Superior temporal gyrus (tissue), 1 donor: ENCODE measurements around the gene UBAC1.
"Not testable (repeated sequence)": the region's sequence is repeated elsewhere in the genome, so short reads cannot be mapped to it uniquely, and the experiment has no call there.

Experiments used
- DNase-seq: peaks from one replicate; pipeline ENCODE4 v3.0.0-alpha.2; 2016; ENCODE audit errors: extremely low spot score

The UBAC1 gene

DNA sequence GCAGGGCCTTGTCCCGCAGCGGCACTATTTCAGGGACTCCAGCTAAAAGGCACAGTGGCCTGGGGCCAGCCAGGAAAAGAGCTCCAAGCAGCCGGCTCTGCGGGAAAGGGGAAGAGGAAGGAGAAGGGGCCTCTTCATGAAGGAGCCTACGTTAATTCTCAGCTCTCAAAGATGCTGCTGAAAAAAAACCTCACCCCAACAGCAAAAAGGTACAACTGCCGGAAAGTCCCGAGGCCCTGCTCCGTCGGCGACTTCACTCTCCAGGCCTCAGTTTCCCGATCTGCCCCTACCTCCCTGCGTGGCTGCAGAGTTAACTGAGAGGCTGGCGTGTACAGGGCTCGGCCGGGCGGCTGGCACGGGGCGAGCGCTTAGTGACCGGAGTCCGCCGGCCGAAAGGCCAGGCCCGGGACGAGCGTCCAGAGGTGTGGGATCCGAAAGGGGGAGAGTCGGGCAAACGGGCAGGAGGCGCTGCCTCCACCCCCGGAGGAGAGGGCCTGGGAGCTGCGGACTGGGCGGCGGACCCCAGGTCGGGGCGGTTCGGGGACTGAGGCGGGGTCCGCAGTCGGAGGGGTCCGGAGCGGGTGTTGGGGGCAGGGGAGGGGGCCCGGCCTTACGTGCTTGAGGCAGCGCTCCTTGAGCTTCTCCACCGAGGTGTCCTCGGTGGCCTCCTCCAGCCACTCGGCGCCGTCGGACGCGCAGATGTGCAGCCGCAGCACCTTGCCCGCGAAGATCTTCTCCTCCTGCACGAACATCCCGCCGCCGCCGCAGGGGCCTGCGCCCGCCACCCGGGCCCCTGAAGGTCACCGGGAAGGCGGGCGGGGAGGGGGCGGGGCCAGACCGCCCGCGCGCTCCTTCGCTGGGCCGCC, 529 bp downstream of the UBAC1 start:
- DNase-seq, result no peak

DNA sequence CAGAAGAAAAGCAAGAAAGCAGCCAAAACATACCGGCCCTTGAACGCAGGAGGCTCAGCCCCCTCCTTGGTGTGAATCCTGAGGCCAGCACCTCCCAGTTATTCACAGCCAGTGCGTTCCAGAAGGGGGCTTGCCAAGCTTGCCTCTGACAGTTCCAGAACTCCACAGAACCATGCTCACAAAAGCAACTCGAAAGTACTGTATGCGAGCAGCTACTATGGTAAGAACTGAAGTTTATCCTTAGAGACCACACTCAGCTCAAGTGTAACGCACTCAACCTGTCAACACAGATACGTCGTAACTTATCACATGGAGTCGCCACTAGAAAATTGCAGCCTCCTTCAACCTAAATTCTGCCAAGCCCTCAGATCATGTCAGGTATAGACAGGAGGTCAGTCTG, 1.4 kb downstream of the UBAC1 start:
- no peak for DNase-seq

DNA sequence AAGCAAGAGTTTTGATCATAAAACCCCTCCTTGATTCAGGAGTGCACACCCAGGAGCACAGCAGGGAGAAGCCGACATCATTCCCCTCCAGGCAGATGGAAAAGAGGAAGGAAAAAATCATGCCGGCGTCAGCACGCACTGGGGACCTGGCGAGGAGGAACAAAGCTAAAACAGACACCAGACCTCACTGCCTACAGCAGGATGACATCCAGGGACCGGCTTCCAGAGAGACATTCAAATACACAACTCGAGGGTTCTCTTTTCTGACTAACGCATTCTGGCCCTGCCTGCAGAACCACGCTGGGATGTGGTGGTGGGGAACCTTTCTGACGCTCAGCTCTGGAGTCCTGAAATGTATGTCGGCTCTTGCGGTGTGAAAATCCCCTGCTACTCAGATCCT, 2.7 kb downstream of the UBAC1 start:
- DNase-seq, result no peak

DNA sequence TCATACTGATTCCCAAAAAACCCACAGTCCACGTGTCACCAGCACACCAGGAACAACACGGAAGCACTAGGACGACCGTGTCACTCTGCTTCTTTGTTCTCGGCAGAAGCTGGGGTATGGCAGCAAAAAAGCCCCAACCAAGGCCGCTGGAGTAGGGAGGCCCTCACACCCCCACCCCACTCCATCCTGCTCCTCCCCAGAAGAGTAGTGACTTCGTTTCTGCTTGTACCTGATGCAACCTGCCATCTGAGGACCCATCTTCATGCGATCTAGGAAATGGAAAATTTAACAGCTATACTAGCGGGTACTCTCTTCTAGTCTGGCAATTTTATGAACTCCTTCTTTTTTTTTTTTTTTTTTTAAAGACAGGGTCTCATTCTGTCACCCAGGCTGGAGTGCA, 3.7 kb downstream of the UBAC1 start:
- DNase-seq, result no peak

DNA sequence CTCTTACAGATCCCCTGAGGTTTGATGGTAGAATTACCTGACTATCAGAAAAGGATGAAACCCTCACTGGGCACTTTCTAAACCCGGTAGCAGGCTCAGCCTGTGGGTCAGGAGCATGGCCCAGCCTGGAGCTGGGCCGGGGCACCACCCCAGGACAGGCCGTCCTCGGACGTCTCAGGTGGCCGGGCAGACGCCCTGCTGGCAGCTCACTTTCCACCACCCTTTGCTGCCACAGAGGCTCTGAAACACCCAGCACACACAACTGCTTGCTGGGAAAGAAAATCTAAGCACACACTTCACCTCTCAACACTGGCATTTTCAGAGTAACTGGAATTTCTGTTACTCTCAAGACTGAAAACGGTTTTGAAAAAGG, 4.4 kb downstream of the UBAC1 start:
- DNase-seq, result no peak

DNA sequence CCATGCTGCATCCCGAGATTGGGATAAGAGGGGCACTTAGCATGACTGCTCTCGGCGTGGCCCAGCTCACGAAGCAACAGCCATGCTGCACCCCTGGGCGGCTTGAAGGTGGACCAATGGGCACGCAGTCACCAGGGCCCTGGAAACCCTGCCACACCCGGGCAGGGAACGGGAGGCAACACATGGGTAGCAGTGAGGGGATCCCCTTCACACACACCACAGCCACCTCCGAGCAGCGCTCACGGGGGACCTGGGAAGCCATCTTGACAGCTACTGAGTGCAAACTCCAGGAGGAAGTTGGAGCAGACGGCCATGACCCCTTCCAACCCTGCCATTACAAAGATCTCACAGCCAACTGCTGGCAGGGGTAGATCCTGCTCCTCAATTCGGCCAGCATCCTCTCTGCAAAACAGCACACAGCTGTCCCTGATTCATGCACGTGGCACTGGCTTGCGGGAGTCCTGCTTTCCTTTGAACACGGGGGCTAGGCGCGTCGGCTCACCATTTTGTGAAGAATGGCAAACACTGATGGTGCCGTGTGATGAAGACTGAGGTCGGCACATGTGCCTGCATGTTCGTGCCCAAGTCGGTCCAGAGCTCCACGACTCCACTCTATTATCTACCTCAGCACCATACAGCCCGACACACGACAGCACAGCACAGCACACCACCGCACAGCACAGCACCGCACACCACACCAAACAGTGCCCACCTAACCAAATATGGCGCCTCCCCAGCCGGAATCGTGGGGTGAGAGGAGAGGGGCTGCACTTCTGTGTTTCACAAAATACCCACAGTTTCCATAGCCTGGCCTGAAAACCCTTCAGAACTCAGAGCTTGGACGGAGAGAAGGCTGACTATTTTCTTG, 5.0 kb downstream of the UBAC1 start:
- no peak for DNase-seq

- DNase-seq, result no peak
Observed at GRCh38 chr9:135952664-135953206, 8.4 kb downstream of the UBAC1 start.

GRCh38 chr9:135951889-135952663, 9.1 kb downstream of the UBAC1 start:
- DNase-seq, result no peak

DNA sequence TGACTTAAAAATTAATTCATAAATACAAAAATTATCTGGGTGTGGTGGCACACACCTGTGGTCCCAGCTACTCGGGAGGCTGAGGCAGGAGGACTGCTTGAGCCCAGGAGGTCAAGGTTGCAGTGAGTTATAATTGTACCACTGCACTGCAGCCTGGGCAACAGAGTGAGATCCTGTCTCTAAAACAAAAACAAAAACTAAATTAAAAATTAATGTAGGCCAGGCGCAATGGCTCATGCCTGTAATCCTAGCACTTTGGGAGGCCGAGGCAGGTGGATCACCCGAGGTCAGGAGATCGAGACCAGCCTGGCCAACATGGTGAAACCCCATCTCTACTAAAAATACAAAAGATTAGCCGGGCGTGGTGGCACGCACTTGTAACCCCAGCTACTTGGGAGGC, 9.9 kb downstream of the UBAC1 start:
- not testable (repeated sequence) for DNase-seq

DNA sequence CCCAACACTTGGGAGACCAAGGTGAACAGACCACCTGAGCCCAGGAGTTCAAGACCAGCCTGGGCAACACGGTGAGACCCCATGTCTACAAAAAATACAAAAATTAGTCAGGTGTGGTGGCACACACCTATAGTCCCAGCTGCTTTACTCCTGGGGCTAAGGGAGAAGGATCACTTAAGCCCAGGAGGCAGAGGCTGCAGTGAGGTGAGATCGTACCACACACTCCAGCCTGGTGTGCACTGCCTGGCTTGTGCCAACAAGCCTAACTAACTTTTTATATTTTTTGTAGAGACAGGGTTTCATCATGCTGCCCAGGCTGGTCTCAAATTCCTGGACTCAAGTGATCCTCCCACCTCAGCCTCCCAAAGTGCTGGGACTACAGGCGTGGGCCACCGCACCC, 10.3 kb downstream of the UBAC1 start:
- DNase-seq, result not testable (repeated sequence)

GRCh38 chr9:135950135-135950682, 11.0 kb downstream of the UBAC1 start:
- no peak for DNase-seq

DNA sequence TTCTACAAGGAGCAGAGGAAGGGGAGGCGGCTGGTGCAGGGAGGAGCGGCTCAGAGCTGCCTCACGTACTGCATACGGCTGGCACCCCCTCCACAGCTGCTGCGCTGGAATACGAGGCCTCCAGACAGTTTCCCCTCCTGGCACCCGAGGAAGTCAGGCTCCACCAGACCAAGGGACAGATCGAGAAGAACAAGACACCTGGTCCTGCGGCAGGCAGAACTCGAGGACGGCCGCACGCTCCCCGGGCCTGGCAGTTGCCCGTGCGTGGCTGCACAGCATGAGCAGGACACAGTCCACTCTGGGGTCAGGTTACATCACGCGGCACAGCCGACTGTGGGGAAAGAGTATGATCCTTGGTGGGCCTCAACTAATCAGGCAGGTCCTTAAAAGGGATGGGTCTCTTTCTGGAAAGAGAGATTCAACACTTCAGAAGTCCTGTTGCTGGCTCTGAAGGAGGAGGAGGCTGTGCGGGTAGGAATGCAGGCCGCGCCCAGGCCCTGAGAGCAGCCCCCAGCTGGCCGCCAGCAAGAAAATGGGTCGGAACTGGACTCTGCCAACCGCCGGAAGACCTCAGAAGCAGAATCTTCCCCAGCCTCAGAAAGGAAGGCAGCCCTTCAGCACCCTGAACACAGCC, 11.6 kb downstream of the UBAC1 start:
- no peak for DNase-seq

GRCh38 chr9:135948968-135949367, 12.2 kb downstream of the UBAC1 start:
- no peak for DNase-seq

- DNase-seq, result no peak
Observed at GRCh38 chr9:135948446-135948845, 12.7 kb downstream of the UBAC1 start.

- DNase-seq, result no peak
Observed at GRCh38 chr9:135947582-135947981, 13.6 kb downstream of the UBAC1 start.

GRCh38 chr9:135947105-135947504, 14.1 kb downstream of the UBAC1 start:
- DNase-seq, result not testable (repeated sequence)

DNA sequence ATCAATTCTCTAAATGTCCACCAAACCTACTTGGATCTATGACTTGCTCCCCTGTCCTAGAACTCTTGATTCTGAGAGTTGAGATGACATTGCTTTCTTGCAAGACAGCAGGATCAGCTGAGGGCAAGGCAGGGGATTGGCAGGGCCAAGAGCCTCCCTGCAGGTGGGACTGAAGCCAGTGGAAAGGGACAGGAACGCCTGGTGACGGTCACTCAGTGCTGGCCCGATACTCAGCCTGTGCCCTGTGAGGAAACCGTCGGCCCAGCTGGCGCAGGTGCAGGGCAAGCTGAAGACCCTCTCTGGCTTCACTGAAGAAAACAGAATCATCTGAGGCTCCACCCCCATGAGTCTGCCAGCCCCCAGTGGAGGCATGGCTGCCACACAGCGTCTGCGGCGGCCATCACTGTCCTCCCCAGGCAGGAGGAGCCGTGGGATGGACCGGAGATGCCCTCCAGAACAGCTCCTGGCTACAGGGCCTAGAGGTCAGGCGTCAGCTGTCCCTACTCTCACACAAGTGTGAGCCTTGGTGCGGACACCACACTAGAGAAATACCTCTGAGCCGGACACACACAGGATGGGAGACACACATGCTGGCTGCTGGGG, 14.7 kb downstream of the UBAC1 start:
- DNase-seq, result no peak

GRCh38 chr9:135945969-135946368, 15.2 kb downstream of the UBAC1 start:
- no peak for DNase-seq

DNA sequence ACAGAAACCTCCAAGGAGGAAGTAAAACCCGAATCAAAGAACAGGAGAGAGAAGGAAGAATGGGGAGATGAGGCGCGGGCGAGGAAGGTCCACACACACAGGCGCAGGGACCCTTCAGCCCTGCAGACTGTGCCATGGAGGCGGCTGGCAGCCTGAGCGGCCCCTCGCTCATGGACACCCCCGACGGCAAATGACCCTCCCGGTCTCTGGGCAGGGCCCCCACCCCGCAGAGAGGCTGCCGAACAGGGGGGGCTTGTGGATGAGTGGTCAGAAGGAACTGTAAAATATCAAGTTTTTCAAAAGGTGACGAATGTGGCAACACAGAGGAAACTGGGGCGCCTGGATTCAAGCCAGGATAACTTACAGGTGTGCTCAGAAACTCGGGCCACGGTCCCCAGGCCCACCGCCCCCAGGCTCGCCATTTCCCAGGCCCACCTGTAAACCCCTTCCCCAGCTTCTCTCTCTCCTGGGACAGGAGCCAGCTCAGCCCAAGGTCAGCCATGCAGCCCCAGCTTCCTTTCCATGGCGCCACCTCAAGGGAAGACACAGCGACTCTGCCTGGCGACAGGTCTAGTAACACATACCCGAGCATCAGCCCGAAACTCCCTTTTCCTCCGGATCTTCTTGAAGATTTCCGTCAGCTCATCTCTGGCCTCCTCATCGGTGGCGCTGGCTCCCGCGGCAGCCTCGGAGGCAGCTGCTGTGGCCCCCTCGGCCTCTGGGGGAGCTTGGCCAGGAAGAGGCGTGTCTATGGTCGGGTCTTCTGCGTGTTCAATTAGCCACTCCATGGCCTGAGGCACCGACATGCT, 16.5 kb downstream of the UBAC1 start:
- no peak for DNase-seq

DNA sequence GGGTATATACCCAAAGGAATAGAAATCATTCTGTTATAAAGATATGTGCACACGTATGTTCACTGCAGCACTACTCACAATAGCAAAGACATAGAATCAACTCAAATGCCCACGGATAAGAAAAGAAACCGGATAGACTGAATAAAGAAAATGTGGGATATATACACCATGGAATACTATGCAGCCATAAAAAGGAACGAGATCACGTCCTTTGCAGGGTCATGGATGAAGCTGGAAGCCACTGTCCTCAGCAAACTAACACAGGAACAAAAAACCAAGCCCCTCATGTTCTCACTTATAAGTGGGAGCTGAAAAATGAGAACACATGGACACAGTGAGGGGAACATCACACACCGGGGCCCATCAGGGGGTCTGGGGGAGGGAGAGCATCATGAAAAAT, 17.6 kb downstream of the UBAC1 start:
- not testable (repeated sequence) for DNase-seq
